Measurements from ENCODE around the gene CXorf51A. TPM values are rescaled to one million over a fixed set of nuclear protein-coding genes. Genes with fewer than 3 reads are reported as not detected.
"Not testable (repeated sequence)": the region's sequence is repeated elsewhere in the genome, so short reads cannot be mapped to it uniquely, and the experiment has no call there.

CXorf51A gene
- total and polyA plus RNA-seq, 9 of the 15 experiments (the other 6 are each of a cell fraction or from before 2014, with no cell fraction given): not detected

GRCh38 chrX:146831994-146832393 lies 17.4 kb upstream of the CXorf51A start:
- CTCF ChIA-PET (ENCODE audit: low intra/inter-chr PET ratio): no interaction called here
- Histone ChIP-seq H3K4me3 (no peak overlapping the region), H3K79me2 (ENCODE audit: control insufficient read depth, insufficient read depth, low read length) (no peaks in the 10 kb centered on the region), H3K27ac (ENCODE audit: extremely low read depth, low read depth, low read length) (no peak overlapping the region), H3K9ac (ENCODE audit: insufficient read depth in 1 of 2, low read depth in 2 of 2, low read length in 2 of 2) (no peak overlapping the region), H3K4me1 (replicated peaks in 1 of 2; ENCODE audit: control insufficient read depth in 2 of 2, insufficient read depth in 2 of 2, low read length in 2 of 2) (no peaks in the 10 kb centered on the region), H3K27me3 (ENCODE audit: control insufficient read depth in 2 of 2, insufficient read depth in 2 of 2, low read length in 2 of 2) (no peaks in the 10 kb centered on the region), H4K20me1 (replicated peaks; ENCODE audit: control insufficient read depth, insufficient read depth, low read length) (no peaks in the 10 kb centered on the region), H2AFZ (ENCODE audit: low read depth, low read length) (no peak overlapping the region), H3K36me3 (ENCODE audit: control insufficient read depth, insufficient read depth, low read length) (no peaks in the 10 kb centered on the region), H3K9me1 (ENCODE audit: control insufficient read depth, insufficient read depth, low read length) (no peaks in the 10 kb centered on the region), H3K9me3 (replicated peaks; ENCODE audit: control insufficient read depth, insufficient read depth, low read depth, low read length) (no peaks in the 10 kb centered on the region), H3K4me2 (ENCODE audit: insufficient read depth, low read length) (no peak overlapping the region)
- FAIRE-seq (no peak), ATAC-seq (no peak), DNase-seq (ENCODE audit: extremely low read depth in 1 of 4, low spot score in 3 of 4) (no peak)
- WGBS (ENCODE audit: insufficient coverage, low coverage, missing lambda C conversion rate): 0% methylated on average over 3 of the region's 4 CpGs
- in situ Hi-C loops (cut with MboI): no loop called here
- no peak for TF ChIP-seq MYNN (IDR thresholded peaks at IDR 0.05)
- no peak for TF ChIP-seq MYNN (CRISPR knock-in tag; IDR thresholded peaks at IDR 0.05)
- no peak for TF ChIP-seq ZNF134 (CRISPR knock-in tag; conservative IDR thresholded peaks at IDR 0.05)
- no peak for TF ChIP-seq EZH2 (IDR thresholded peaks at IDR 0.05; ENCODE audit: borderline replicate concordance, low read depth, low read length)
- no peak for TF ChIP-seq TEAD4 (IDR thresholded peaks at IDR 0.05; ENCODE audit: low read length)
- TF ChIP-seq TEAD4 (CRISPR knock-in tag; IDR thresholded peaks at IDR 0.05; ENCODE audit: borderline replicate concordance): no peak
- TF ChIP-seq BACH1 (tag; IDR thresholded peaks at IDR 0.05): no peak
- no peak for TF ChIP-seq ZNF263 (CRISPR knock-in tag; IDR thresholded peaks at IDR 0.05; ENCODE audit: borderline replicate concordance)
- TF ChIP-seq TSC22D4 (tag; IDR thresholded peaks at IDR 0.05): no peak
- TF ChIP-seq PPARD (CRISPR knock-in tag; IDR thresholded peaks at IDR 0.05): no peak
- no peak for TF ChIP-seq ZNF584 (CRISPR knock-in tag; IDR thresholded peaks at IDR 0.05; ENCODE audit: low read depth)
- no peak for TF ChIP-seq PHF8 (IDR thresholded peaks at IDR 0.05; ENCODE audit: borderline replicate concordance, low read length)
- TF ChIP-seq TBP (optimal IDR thresholded peaks at IDR 0.05; ENCODE audit: low read depth, low read length): no peak
- TF ChIP-seq POLR2G (IDR thresholded peaks at IDR 0.05; ENCODE audit: low read depth, low read length): no peak
- no peak for TF ChIP-seq ZNF316 (IDR thresholded peaks at IDR 0.05)
- no peak for TF ChIP-seq ZBTB7A (IDR thresholded peaks at IDR 0.05; ENCODE audit: borderline replicate concordance, control insufficient read depth, low read depth, low read length)
- TF ChIP-seq SOX6 (IDR thresholded peaks at IDR 0.05): no peak
- TF ChIP-seq SNRNP70 (optimal IDR thresholded peaks at IDR 0.05; ENCODE audit: low read depth, low read length): no peak
- no TSS peak for BruUV-seq (replicated peaks)
- intact Hi-C loops (cut with micrococcal nuclease): no loop called here
- POLR2A ChIA-PET: no interaction called here

- POLR2A ChIA-PET; FAIRE-seq; H2AFZ ChIP-seq (ENCODE audit: low read depth, low read length); in situ Hi-C loops (cut with MboI); H3K4me2 ChIP-seq (ENCODE audit: insufficient read depth, low read length); H3K4me1 ChIP-seq (replicated peaks in 1 of 2; ENCODE audit: control insufficient read depth in 2 of 2, insufficient read depth in 2 of 2, low read length in 2 of 2); H3K36me3 ChIP-seq (ENCODE audit: control insufficient read depth, insufficient read depth, low read length); DNase-seq (ENCODE audit: extremely low read depth in 1 of 4, low spot score in 3 of 4); BruUV-seq (replicated peaks); CTCF ChIA-PET (ENCODE audit: low intra/inter-chr PET ratio); H3K27ac ChIP-seq (ENCODE audit: extremely low read depth, low read depth, low read length); intact Hi-C loops (cut with micrococcal nuclease); H3K79me2 ChIP-seq (ENCODE audit: control insufficient read depth, insufficient read depth, low read length); H3K27me3 ChIP-seq (ENCODE audit: control insufficient read depth in 2 of 2, insufficient read depth in 2 of 2, low read length in 2 of 2); ATAC-seq; H3K9ac ChIP-seq (ENCODE audit: insufficient read depth in 1 of 2, low read depth in 2 of 2, low read length in 2 of 2); H3K9me1 ChIP-seq (ENCODE audit: control insufficient read depth, insufficient read depth, low read length); H4K20me1 ChIP-seq (replicated peaks; ENCODE audit: control insufficient read depth, insufficient read depth, low read length); H3K4me3 ChIP-seq; H3K9me3 ChIP-seq (replicated peaks; ENCODE audit: control insufficient read depth, insufficient read depth, low read depth, low read length): not testable (repeated sequence)
- no CpG with 5 or more reads among the region's 3 CpGs for WGBS (ENCODE audit: insufficient coverage, low coverage, missing lambda C conversion rate)
Observed at GRCh38 chrX:146809471-146809870, 5.1 kb downstream of the CXorf51A start, which contains the start of gene CXorf51B. Gene CXorf51B, plus strand, starts transcription at chrX:146809771. Its CDS starts 21 bp downstream, at chrX:146809792.

Data from K562 (cell line).